SK-N-MC (cell line): ENCODE measurements around the gene SGMS1.

Source experiments
- EZH2 ChIP-seq: fragments of 200-600 bp; sonication (generic); IDR thresholded peaks from one replicate; pipeline ENCODE4 v1.6.1; 2017; ENCODE audit warnings: antibody characterized with exemption
- POLR2AphosphoS5 ChIP-seq: IDR thresholded peaks from 2 replicates; pipeline ENCODE4 v1.6.1; 2012; ENCODE audit warnings: mild to moderate bottlenecking, low read depth, low read length, borderline replicate concordance

DNA sequence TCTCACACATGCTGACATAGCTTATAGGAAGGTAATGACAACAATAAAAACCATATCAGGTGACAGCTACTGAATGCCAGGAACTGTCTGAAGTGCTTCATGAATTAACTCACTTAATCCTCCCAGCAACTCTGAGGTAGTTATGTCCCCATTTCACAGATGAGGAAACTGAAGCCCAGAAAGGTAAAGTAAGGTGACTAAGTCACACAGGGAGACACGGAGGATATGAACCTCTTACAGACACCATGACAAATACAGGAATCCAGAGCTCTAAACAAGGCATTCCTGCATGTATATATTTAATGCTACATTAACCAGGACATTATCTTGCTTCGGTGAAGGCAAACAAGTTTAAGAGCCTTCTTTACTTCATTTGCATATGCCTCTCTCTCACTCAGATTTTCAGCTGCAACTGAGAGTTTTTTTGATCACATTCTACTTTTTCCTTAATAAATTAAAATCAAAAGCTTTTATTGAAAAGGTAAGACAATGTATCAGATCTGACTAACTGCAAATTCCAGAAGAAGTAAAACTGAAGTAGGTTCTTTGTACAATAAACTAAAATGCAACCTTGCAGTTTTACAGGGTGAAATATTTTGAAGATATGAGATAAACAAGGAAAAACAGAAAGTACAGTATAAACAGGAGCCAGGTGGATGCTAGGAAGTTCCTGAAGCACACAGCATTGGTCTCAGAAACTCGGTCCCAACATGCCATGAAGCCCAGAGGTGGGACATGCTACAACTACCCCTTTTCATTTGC lies 79.5 kb downstream of the SGMS1 start:
- no peak for TF ChIP-seq EZH2
- no peak for TF ChIP-seq POLR2AphosphoS5
